Left renal cortex interstitium (tissue), 4 donors: ENCODE results near the gene MPP1. TPM values are rescaled to one million over a fixed set of nuclear protein-coding genes. Genes with fewer than 3 reads are reported as not detected.

Experiments
- DNase-seq, 4 donors: peaks; one replicate each; pipeline ENCODE4 v3.0.0-alpha.2; 2013; ENCODE audit warnings: low read depth in 4 of 4, low spot score in 2 of 4, missing footprints in 1 of 4
- polyA plus RNA-seq, 4 donors: library from polyadenylated mRNA; unstranded; fragments of 120-200 nt; gene quantifications; one replicate each; pipeline ENCODE4 v1.2.1, GENCODE V29; 2013; ENCODE audit not compliant: insufficient read length in 4 of 4

The MPP1 gene
- polyA plus RNA-seq, 4 donors, result 28.4 to 38.3 (median 34.2) TPM

- DNase-seq, result no peak
Observed at GRCh38 chrX:154779261-154779660, 26.0 kb downstream of the MPP1 start.

GRCh38 chrX:154776753-154777152, 28.5 kb downstream of the MPP1 start:
- DNase-seq, result no peak

- DNase-seq, result no peak
Observed at GRCh38 chrX:154775419-154776349, 29.6 kb downstream of the MPP1 start.

GRCh38 chrX:154774622-154775021, 30.7 kb downstream of the MPP1 start:
- no peak for DNase-seq

DNA sequence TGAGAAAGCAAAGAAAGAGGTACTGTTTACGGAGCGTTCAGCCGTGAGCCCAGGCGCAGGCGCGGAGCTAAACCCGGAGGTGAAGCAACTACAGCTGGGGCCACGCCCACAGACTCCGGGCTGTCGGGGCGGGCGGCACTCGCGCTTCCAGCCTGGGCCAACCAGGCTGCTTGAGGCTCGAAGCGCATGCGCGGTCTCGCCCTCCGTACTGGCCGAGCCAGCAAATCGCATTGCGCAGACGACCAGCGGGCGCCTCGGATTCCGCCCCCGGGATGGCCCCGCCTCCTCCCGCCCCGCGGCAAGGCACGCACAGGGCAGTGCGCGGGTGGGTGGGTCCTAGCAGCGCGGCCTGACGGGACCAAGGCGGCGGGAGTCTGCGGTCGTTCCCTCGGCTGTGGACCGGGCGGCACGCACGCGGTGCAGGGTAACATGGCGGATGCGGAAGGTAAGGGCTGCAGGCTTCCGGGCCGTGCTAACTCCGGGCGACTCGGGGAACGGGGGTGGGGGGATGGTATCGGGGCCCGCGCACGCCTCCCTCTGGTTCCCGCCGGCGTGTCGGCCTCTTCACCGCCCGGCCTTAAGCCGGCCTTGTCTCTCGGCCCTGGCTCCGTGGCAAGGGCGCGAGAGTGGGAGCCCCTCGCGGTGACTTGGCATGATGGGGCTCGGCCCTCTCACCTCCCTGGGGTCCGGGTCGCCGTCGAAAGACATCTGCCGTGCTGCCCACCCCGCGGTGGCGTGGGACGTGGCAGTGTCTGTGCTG, 42.6 kb downstream of the MPP1 start, which contains the start of gene DKC1:
TSS of gene DKC1 (plus strand) at position 328 of the 760 bp plus-strand sequence. CDS start at position 430, 102 bp downstream.
- peak in 3 of 4 donors; percentile 74 to 88 (median 86) for DNase-seq

DNA sequence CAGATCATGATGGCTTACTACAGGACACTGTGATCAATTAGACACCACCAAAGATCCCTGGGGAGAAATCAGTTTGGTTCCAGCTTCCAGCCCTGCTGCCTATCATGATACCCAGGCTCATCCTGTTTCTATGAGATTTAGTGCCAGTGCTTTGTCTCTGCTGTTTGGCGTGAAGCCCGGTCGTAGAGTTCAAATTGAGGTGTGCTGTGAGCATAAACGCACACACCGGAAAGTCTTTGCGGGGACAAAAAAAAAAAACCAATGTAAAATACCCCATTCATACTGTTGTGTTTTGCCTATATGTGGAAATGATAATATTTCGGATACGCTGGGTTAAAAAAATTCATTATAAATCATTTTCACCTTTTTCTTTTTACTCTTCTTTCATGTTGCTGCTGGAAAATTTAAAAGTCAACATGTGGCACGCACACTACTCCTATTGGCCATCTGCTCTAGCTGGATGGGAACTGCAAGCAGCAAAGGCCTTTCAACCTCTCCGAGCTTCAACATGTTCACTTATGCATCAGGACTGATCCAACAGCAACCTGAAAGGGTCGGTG, 43.2 kb downstream of the MPP1 start:
- no peak for DNase-seq

GRCh38 chrX:154758696-154759095, 46.6 kb downstream of the MPP1 start:
- DNase-seq, result no peak

GRCh38 chrX:154751669-154752271, 53.5 kb downstream of the MPP1 start:
- DNase-seq, result no peak

GRCh38 chrX:154751203-154751668, 54.0 kb downstream of the MPP1 start:
- no peak for DNase-seq

DNA sequence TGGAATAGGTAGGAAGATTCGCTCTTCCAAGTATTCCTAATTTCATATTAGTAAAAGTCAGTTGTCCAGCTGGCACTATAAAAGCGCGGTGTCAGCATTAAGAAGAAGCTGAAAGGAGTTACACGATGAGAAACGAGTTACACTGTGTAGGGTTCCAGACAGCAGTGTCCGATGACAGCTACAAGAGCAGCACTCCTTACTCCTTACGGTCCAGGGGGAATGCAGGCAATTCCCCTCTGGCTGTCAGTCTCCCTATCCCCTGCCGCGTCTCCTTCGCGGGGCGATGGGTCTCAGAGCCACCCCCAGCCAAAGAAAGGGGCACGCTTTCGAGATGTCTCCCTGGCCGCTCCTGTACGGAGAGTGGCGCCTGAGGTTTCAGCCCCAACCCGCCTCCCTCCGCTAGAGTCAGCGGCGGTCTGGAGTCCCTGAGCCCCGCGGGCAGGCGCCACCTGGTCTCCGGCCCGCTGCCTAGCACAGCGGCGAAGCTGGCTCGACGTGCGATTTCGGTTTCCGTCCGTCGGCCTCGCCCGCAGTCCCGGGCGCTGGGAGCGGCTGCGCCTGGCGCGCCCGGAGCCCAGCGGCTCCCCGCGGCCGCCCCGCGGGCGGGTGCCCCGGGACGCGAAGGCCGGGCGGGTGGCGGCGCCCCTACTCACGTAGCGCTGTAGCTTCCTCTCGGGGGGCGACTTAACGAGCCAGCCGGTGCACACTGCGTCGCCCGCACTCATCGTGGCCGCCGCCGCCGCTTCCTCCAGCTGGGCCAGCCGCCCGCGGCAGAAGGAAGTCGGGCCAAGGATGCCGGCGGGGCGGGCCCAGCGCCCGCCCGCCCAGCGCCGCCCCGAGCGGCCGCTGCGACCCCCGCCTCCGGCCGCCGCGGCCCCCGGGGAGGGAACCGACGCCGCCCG, 54.7 kb downstream of the MPP1 start, which contains the start of gene GAB3:
TSS of gene GAB3 (minus strand) at position 777 of the 902 bp plus-strand sequence. CDS start at position 725, 52 bp downstream.
- DNase-seq, result no peak

GRCh38 chrX:154749856-154750255, 55.4 kb downstream of the MPP1 start:
- DNase-seq, result no peak

DNA sequence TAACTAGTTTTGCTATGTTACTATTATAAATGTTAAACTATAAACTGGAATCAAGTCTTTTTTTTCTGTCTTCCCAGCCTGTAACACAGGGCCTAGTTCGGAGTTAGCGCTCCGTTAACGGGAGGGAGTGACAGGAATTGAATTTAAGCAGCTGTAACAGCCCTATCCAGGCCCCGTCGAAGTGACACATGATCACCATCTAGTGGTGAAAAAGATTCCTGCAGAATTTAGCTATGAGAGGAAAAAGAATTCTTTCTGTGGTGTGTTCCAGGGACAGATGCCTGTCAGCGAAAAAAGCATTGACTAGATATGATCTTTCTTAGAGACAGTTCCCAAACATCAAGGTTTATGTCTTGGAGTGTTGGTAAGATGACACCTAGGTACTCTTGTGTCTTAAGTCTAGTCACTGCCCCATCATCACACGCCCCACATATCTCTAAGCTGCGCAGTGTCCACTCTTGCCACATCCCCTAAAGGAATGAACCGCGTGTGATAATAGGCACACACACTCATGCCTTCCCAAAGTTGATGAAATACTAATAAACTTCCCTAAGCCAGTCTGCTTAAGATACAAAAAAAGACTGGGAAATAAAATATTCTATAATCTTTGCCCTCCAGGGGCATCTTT, 56.5 kb downstream of the MPP1 start:
- no peak for DNase-seq

GRCh38 chrX:154742613-154743012, 62.7 kb downstream of the MPP1 start:
- no peak for DNase-seq

GRCh38 chrX:154739952-154740465, 65.3 kb downstream of the MPP1 start:
- no peak for DNase-seq

GRCh38 chrX:154738011-154738738, 67.1 kb downstream of the MPP1 start:
- DNase-seq, result no peak

DNA sequence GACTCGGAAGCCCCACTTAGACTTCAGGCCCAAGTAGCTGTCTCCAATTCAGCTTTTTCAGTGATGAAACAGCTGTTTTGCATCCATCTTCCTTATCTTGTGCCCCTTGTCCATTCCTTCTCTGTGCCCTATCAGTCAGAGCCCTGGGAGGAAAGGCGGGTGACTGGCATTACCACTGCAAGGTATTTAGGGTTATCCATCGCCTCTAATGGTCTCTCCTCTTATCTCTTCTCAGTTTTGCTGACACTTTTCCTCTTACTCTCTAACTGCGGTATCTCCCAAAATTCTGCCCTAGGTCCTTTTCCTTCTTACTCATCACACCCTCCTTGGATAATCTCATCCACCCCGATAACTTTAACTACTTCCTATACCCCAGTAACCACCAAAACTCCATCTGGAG, 68.1 kb downstream of the MPP1 start:
- no peak for DNase-seq

GRCh38 chrX:154735695-154736393, 69.4 kb downstream of the MPP1 start:
- no peak for DNase-seq
